Activated gamma-delta T cell treated with anti-CD3 and anti-CD28 coated beads, Interleukin-2, amount 50 U/mL, for 16 hours (primary cell): ENCODE measurements around the gene PALS1.
"Not testable (repeated sequence)": the region's sequence is repeated elsewhere in the genome, so short reads cannot be mapped to it uniquely, and the experiment has no call there.

Source experiments
- DNase-seq: peaks from one replicate; pipeline ENCODE4 v3.0.0-alpha.2; 2020; ENCODE audit warnings: low read depth

Gene PALS1

GRCh38 chr14:67260965-67261364 is 19.7 kb downstream of the PALS1 start:
- no peak for DNase-seq

- no peak for DNase-seq
These were observed 22.4 kb downstream of the PALS1 start for GRCh38 chr14:67263499-67264149.

GRCh38 chr14:67265131-67265530 is 23.9 kb downstream of the PALS1 start:
- no peak for DNase-seq

- DNase-seq: no peak
These were observed 26.5 kb downstream of the PALS1 start for GRCh38 chr14:67267576-67268328.

GRCh38 chr14:67268426-67269150 is 27.4 kb downstream of the PALS1 start:
- DNase-seq: no peak

- no peak for DNase-seq
These were observed 28.2 kb downstream of the PALS1 start for GRCh38 chr14:67269298-67270060.

- DNase-seq: no peak
These were observed 29.0 kb downstream of the PALS1 start for GRCh38 chr14:67270145-67270753.

- no peak for DNase-seq
These were observed 29.7 kb downstream of the PALS1 start for GRCh38 chr14:67270933-67271332.

GRCh38 chr14:67273281-67273680 is 32.0 kb downstream of the PALS1 start:
- not testable (repeated sequence) for DNase-seq

GRCh38 chr14:67276131-67276530 is 34.9 kb downstream of the PALS1 start:
- DNase-seq: no peak

- no peak for DNase-seq
These were observed 39.3 kb downstream of the PALS1 start for GRCh38 chr14:67280506-67280905.

GRCh38 chr14:67285876-67286452 is 44.7 kb downstream of the PALS1 start:
- DNase-seq: no peak
